Posterior vena cava (tissue), 2 donors: ENCODE data around the gene ABCC3. TPM values are rescaled to one million over a fixed set of nuclear protein-coding genes. Genes with fewer than 3 reads are reported as not detected.

Experiments used
- DNase-seq: peaks from one replicate; pipeline ENCODE4 v3.0.0-alpha.2; 2020; ENCODE audit warnings: low spot score
- intact Hi-C, 2 donors: fragments of 100-400 bp; cut with DNase I; formaldehyde crosslinking; loops; one replicate each; pipeline versions ENCODE4 v1.14.1 to v1.14.2; 2022 to 2023
- long read RNA-seq, 2 donors: library from polyadenylated mRNA; unstranded; transcript quantifications; one replicate each; pipeline ENCODE4 v2.0.0, GENCODE V29; 2020 to 2021
- total RNA-seq, 2 donors: library from RNA; stranded (reverse); fragmentation: NEBNext Ultra II Directional; extraction: Animal tissue kit (Norgen Biotek cat#: 25700); gene quantifications; one replicate each; pipeline ENCODE4 v1.2.1, GENCODE V29; 2021
- donor health status: DM: yes; HTN: yes; CAD: no.
- donor health status: DM: yes; HTN: yes; CAD: no.

The ABCC3 gene
- 10 to 100 TPM; 13.1 to 19.8 TPM for total RNA-seq
- long read RNA-seq, donor 1, full-length matches to known transcripts, result 3 of 12 reads
- long read RNA-seq, donor 1, partial matches to known transcripts, result 4 of 12 reads
- long read RNA-seq, donor 1, other reads (novel, unspliced or antisense), result 5 of 12 reads
- long read RNA-seq, donor 2, partial matches to known transcripts, result 7 of 11 reads
- long read RNA-seq, donor 2, other reads (novel, unspliced or antisense), result 1 of 11 reads

- DNase-seq, result peak; percentile 89
- intact Hi-C loops, result loop anchor here (5.0 kb wide), 2 partner anchors 58 to 198 kb away; no protein-coding TSS in a partner anchor
These were observed at the start of gene ABCC3 for GRCh38 chr17:50634224-50634914. TSS of gene ABCC3 (plus strand) at chr17:50634881. CDS start at chr17:50634937, 56 bp downstream.

- intact Hi-C loops, result no loop called here
- no peak for DNase-seq
These were observed 49.3 kb upstream of the ABCC3 start for GRCh38 chr17:50585346-50585745.

- intact Hi-C loops, result no loop called here
- DNase-seq, result no peak
These were observed 48.8 kb upstream of the ABCC3 start for GRCh38 chr17:50585891-50586290.

- no peak for DNase-seq
- intact Hi-C loops, result no loop called here
These were observed 48.0 kb upstream of the ABCC3 start for GRCh38 chr17:50586421-50587247.

- DNase-seq, result no peak
- intact Hi-C loops, result no loop called here
These were observed 47.1 kb upstream of the ABCC3 start for GRCh38 chr17:50587571-50587970.

- intact Hi-C loops, result no loop called here
- no peak for DNase-seq
These were observed 46.2 kb upstream of the ABCC3 start for GRCh38 chr17:50588391-50589049.

GRCh38 chr17:50589095-50589705 is 45.5 kb upstream of the ABCC3 start:
- intact Hi-C loops, result no loop called here
- no peak for DNase-seq

GRCh38 chr17:50590946-50591737 is 43.5 kb upstream of the ABCC3 start:
- intact Hi-C loops, result no loop called here
- DNase-seq, result no peak

GRCh38 chr17:50593321-50593720 is 41.4 kb upstream of the ABCC3 start:
- intact Hi-C loops, result no loop called here
- no peak for DNase-seq

GRCh38 chr17:50594128-50594823 is 40.4 kb upstream of the ABCC3 start:
- intact Hi-C loops, result no loop called here

GRCh38 chr17:50594892-50595291 is 39.8 kb upstream of the ABCC3 start:
- intact Hi-C loops, result no loop called here

More at GRCh38 chr17:50594128-50594823, 40.4 kb upstream of the ABCC3 start:
- DNase-seq, result no peak

GRCh38 chr17:50596191-50597037 is 38.3 kb upstream of the ABCC3 start:
- intact Hi-C loops, result no loop called here
- DNase-seq, result no peak

More at GRCh38 chr17:50594892-50595291, 39.8 kb upstream of the ABCC3 start:
- no peak for DNase-seq

GRCh38 chr17:50598487-50598886 is 36.2 kb upstream of the ABCC3 start:
- no peak for DNase-seq
- intact Hi-C loops, result no loop called here

- no peak for DNase-seq
- intact Hi-C loops, result no loop called here
These were observed 35.1 kb upstream of the ABCC3 start for GRCh38 chr17:50599606-50600005.

- intact Hi-C loops, result no loop called here
- DNase-seq, result no peak
These were observed 32.8 kb upstream of the ABCC3 start for GRCh38 chr17:50601823-50602375.

GRCh38 chr17:50602836-50603235 is 31.8 kb upstream of the ABCC3 start:
- intact Hi-C loops, result no loop called here
- DNase-seq, result no peak

GRCh38 chr17:50603340-50603739 is 31.3 kb upstream of the ABCC3 start:
- intact Hi-C loops, result no loop called here

More at GRCh38 chr17:50603340-50603739, 31.3 kb upstream of the ABCC3 start:
- DNase-seq, result no peak
